NCI-H2107 treated with DMSO at 0.1 percent for 48 hours (cell line): ENCODE data around the gene COL5A2.

ENCODE experiments used
- DNase-seq: peaks from one replicate; lab custom pipeline; 2025; ENCODE audit not compliant: unreplicated experiment; lab: John Stamatoyannopoulos, UW

Gene COL5A2

GRCh38 chr2:189181706-189182105, 2.1 kb upstream of the COL5A2 start:
- no peak for DNase-seq

GRCh38 chr2:189178726-189179569, 613 bp downstream of the COL5A2 start:
- no peak for DNase-seq

GRCh38 chr2:189178054-189178453, 1.5 kb downstream of the COL5A2 start:
- no peak for DNase-seq

GRCh38 chr2:189177251-189177840, 2.2 kb downstream of the COL5A2 start:
- DNase-seq = no peak

- no peak for DNase-seq
Observed at GRCh38 chr2:189176516-189176915, 3.0 kb downstream of the COL5A2 start.

GRCh38 chr2:189175869-189176433, 3.6 kb downstream of the COL5A2 start:
- no peak for DNase-seq

GRCh38 chr2:189171956-189172609, 7.5 kb downstream of the COL5A2 start:
- no peak for DNase-seq

- DNase-seq = no peak
Observed at GRCh38 chr2:189168856-189169499, 10.6 kb downstream of the COL5A2 start.

- DNase-seq = no peak
Observed at GRCh38 chr2:189165656-189166380, 13.7 kb downstream of the COL5A2 start.

GRCh38 chr2:189164746-189165145, 14.8 kb downstream of the COL5A2 start:
- DNase-seq = no peak

GRCh38 chr2:189163889-189164288, 15.7 kb downstream of the COL5A2 start:
- DNase-seq = no peak

- DNase-seq = no peak
Observed at GRCh38 chr2:189162566-189162965, 17.0 kb downstream of the COL5A2 start.

GRCh38 chr2:189161894-189162293, 17.7 kb downstream of the COL5A2 start:
- no peak for DNase-seq

GRCh38 chr2:189159717-189160116, 19.8 kb downstream of the COL5A2 start:
- no peak for DNase-seq

- DNase-seq = no peak
Observed at GRCh38 chr2:189159273-189159672, 20.3 kb downstream of the COL5A2 start.

GRCh38 chr2:189157939-189158338, 21.6 kb downstream of the COL5A2 start:
- DNase-seq = no peak

GRCh38 chr2:189157456-189157855, 22.1 kb downstream of the COL5A2 start:
- DNase-seq = no peak

- DNase-seq = no peak
Observed at GRCh38 chr2:189155795-189156194, 23.8 kb downstream of the COL5A2 start.

GRCh38 chr2:189153619-189154018, 25.9 kb downstream of the COL5A2 start:
- no peak for DNase-seq

- no peak for DNase-seq
Observed at GRCh38 chr2:189152483-189152882, 27.1 kb downstream of the COL5A2 start.

GRCh38 chr2:189151906-189152305, 27.7 kb downstream of the COL5A2 start:
- DNase-seq = no peak
